Skeletal muscle cell (primary cell): ENCODE data around the gene FAM174A.

Source experiments
- DNase-seq: peaks from one replicate; pipeline ENCODE4 v3.0.0-alpha.2; 2010; ENCODE audit warnings: low read depth
- H3K4me3 ChIP-seq: 2 replicates; pipeline ENCODE4 v1.5.1; 2011; ENCODE audit warnings: low read depth, mild to moderate bottlenecking, control low read depth, low read length, moderate library complexity

Gene FAM174A

GRCh38 chr5:100634937-100635534 is 99.9 kb downstream of the FAM174A start:
- DNase-seq, result no peak
- no peak overlapping the region for H3K4me3 ChIP-seq
